DMS114 treated with DMSO at 0.1 percent for 48 hours (cell line): ENCODE data around the gene MRPL14.
"Not testable (repeated sequence)": the region's sequence is repeated elsewhere in the genome, so short reads cannot be mapped to it uniquely, and the experiment has no call there.

Experiments
- DNase-seq: peaks from one replicate; lab custom pipeline; 2025; ENCODE audit not compliant: unreplicated experiment; lab: John Stamatoyannopoulos, UW

Gene MRPL14

GRCh38 chr6:44150317-44150917, 23.2 kb upstream of the MRPL14 start:
- DNase-seq = no peak

- DNase-seq = no peak
These were observed 22.2 kb upstream of the MRPL14 start for GRCh38 chr6:44149369-44150012.

- DNase-seq = no peak
These were observed 21.1 kb upstream of the MRPL14 start for GRCh38 chr6:44148306-44148705.

GRCh38 chr6:44147256-44147655, 20.0 kb upstream of the MRPL14 start:
- DNase-seq = no peak

GRCh38 chr6:44146685-44147084, 19.4 kb upstream of the MRPL14 start:
- DNase-seq = no peak

- no peak for DNase-seq
These were observed 18.6 kb upstream of the MRPL14 start for GRCh38 chr6:44145839-44146238.

GRCh38 chr6:44144536-44144935, 17.3 kb upstream of the MRPL14 start:
- DNase-seq = not testable (repeated sequence)

- no peak for DNase-seq
These were observed 16.5 kb upstream of the MRPL14 start for GRCh38 chr6:44143731-44144130.

- DNase-seq = no peak
These were observed 15.6 kb upstream of the MRPL14 start for GRCh38 chr6:44142835-44143234.

- no peak for DNase-seq
These were observed 12.1 kb upstream of the MRPL14 start for GRCh38 chr6:44139351-44139743.

- DNase-seq = no peak
These were observed 11.6 kb upstream of the MRPL14 start for GRCh38 chr6:44138717-44139350.

- no peak for DNase-seq
These were observed 8.6 kb upstream of the MRPL14 start for GRCh38 chr6:44135875-44136274.

GRCh38 chr6:44135173-44135758, 8.0 kb upstream of the MRPL14 start:
- no peak for DNase-seq

- DNase-seq = no peak
These were observed 6.9 kb upstream of the MRPL14 start for GRCh38 chr6:44133981-44134711.

- DNase-seq = no peak
These were observed 6.0 kb upstream of the MRPL14 start for GRCh38 chr6:44133003-44133931.

GRCh38 chr6:44132476-44132875, 5.2 kb upstream of the MRPL14 start:
- DNase-seq = no peak

- DNase-seq = no peak
These were observed 4.6 kb upstream of the MRPL14 start for GRCh38 chr6:44131892-44132291.

- no peak for DNase-seq
These were observed 2.6 kb upstream of the MRPL14 start for GRCh38 chr6:44129841-44130322.

GRCh38 chr6:44128020-44128917, 1.0 kb upstream of the MRPL14 start:
- DNase-seq = no peak
